Tibial nerve (tissue), 4 donors: ENCODE data around the gene TPTE.
"Not testable (repeated sequence)": the region's sequence is repeated elsewhere in the genome, so short reads cannot be mapped to it uniquely, and the experiment has no call there.

Experiments
- EP300 ChIP-seq, 2 donors: sonication (generic); formaldehyde crosslinking; IDR thresholded peaks; one replicate each; pipeline ENCODE4 v1.6.1; 2017; ENCODE audit warnings: antibody characterized with exemption in 2 of 2, mild to moderate bottlenecking in 1 of 2
- POLR2A ChIP-seq, 2 donors: fragments of 450-650 bp; IDR thresholded peaks; one replicate each; pipeline ENCODE4 v1.6.1; 2017; ENCODE audit warnings: antibody characterized with exemption in 2 of 2, mild to moderate bottlenecking in 2 of 2, moderate library complexity in 2 of 2
- TF ChIP-seq, protein P1 (sequence below), 5 experiments: fragments of 200-600 bp in 3 of 5; fragments of 450-650 bp in 2 of 5; sonication (generic) in 3 of 5; IDR thresholded peaks; one replicate each; pipeline ENCODE4 v1.5.1; 2016 to 2019; ENCODE audit warnings: antibody characterized with exemption in 5 of 5, mild to moderate bottlenecking in 3 of 5, moderate library complexity in 2 of 5

DNA sequence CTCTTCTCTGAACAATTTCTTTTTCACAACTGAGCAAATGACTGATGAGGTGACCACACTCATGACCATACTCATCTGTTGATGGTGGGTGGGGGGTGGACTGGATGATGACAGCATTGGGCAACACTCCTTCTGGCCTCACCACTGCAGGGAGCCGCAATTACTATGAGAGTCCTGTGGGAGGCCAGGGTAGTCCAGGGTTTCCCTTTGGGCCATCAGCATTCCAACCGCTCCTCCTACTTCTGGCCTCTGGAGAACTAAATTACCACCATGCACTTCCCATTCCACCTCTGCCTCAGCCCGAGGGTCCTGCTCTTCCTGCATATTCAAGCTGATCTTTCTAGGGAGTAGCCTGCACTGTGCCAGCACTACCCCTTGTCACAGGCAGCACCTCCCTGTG, 94.7 kb downstream of the TPTE start:
- TF ChIP-seq, protein P1, sequence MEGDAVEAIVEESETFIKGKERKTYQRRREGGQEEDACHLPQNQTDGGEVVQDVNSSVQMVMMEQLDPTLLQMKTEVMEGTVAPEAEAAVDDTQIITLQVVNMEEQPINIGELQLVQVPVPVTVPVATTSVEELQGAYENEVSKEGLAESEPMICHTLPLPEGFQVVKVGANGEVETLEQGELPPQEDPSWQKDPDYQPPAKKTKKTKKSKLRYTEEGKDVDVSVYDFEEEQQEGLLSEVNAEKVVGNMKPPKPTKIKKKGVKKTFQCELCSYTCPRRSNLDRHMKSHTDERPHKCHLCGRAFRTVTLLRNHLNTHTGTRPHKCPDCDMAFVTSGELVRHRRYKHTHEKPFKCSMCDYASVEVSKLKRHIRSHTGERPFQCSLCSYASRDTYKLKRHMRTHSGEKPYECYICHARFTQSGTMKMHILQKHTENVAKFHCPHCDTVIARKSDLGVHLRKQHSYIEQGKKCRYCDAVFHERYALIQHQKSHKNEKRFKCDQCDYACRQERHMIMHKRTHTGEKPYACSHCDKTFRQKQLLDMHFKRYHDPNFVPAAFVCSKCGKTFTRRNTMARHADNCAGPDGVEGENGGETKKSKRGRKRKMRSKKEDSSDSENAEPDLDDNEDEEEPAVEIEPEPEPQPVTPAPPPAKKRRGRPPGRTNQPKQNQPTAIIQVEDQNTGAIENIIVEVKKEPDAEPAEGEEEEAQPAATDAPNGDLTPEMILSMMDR (IDR thresholded peaks at IDR 0.05), result not testable (repeated sequence)
- TF ChIP-seq POLR2A, EP300 (IDR thresholded peaks at IDR 0.05): not testable (repeated sequence)
